Kidney epithelial cell (primary cell): ENCODE measurements around the gene MVB12B. TPM values are rescaled to one million over a fixed set of nuclear protein-coding genes. Genes with fewer than 3 reads are reported as not detected.

Experiments used
- DNase-seq: peaks from one replicate; pipeline ENCODE4 v3.0.0-alpha.2; 2010; ENCODE audit warnings: low read depth
- H3K27me3 ChIP-seq: 2 replicates; pipeline ENCODE4 v1.6.0; 2011; ENCODE audit warnings: low read length; ENCODE audit not compliant: control insufficient read depth, insufficient read depth
- H3K36me3 ChIP-seq: 2 replicates; pipeline ENCODE4 v1.5.1; 2011; ENCODE audit warnings: low read length; ENCODE audit not compliant: control insufficient read depth, insufficient read depth
- H3K4me3 ChIP-seq: 2 replicates; pipeline ENCODE4 v1.5.1; 2011; ENCODE audit warnings: low read depth, mild to moderate bottlenecking, control low read depth, low read length
- CTCF ChIP-seq: IDR thresholded peaks from 2 replicates; pipeline ENCODE4 v1.5.1; 2011; ENCODE audit warnings: mild to moderate bottlenecking, moderate library complexity, low read length, control low read depth, inconsistent platforms; ENCODE audit not compliant: insufficient read depth, poor library complexity, severe bottlenecking
- total RNA-seq: library from RNA; depleted of rRNA; stranded (reverse); fragments of >200 nt; gene quantifications from 2 replicates; pipeline ENCODE4 v1.2.3, GENCODE V29; 2015

The MVB12B gene
- total RNA-seq, 1 donor from 2014 or later = 13.1 TPM

- no peaks in the 10 kb centered on the region for H3K36me3 ChIP-seq
- no peak overlapping the region for H3K4me3 ChIP-seq
- DNase-seq = no peak
- TF ChIP-seq CTCF = no peak
- H3K27me3 ChIP-seq = peaks cover 19% of the 10 kb centered on the region
Measured at GRCh38 chr9:126295936-126296600, 30.6 kb upstream of the MVB12B start.

GRCh38 chr9:126296687-126297086 is 29.9 kb upstream of the MVB12B start:
- Histone ChIP-seq H3K4me3 (no peak overlapping the region), H3K36me3 (no peaks in the 10 kb centered on the region)
- no peak for TF ChIP-seq CTCF

GRCh38 chr9:126297661-126298060 is 29.0 kb upstream of the MVB12B start:
- no peak overlapping the region for H3K4me3 ChIP-seq
- peaks cover 19% of the 10 kb centered on the region for H3K27me3 ChIP-seq
- H3K36me3 ChIP-seq = no peaks in the 10 kb centered on the region
- TF ChIP-seq CTCF = no peak
- no peak for DNase-seq

More at GRCh38 chr9:126296687-126297086, 29.9 kb upstream of the MVB12B start:
- DNase-seq = no peak
- H3K27me3 ChIP-seq = peaks cover 19% of the 10 kb centered on the region

- no peak for TF ChIP-seq CTCF
- Histone ChIP-seq H3K27me3 (peaks cover 19% of the 10 kb centered on the region), H3K4me3 (no peak overlapping the region), H3K36me3 (no peaks in the 10 kb centered on the region)
- DNase-seq = no peak
Measured at GRCh38 chr9:126298063-126298801, 28.4 kb upstream of the MVB12B start.

- H3K27me3 ChIP-seq = peaks cover 19% of the 10 kb centered on the region
- TF ChIP-seq CTCF = no peak
- H3K4me3 ChIP-seq = no peak overlapping the region
- DNase-seq = no peak
- no peaks in the 10 kb centered on the region for H3K36me3 ChIP-seq
Measured at GRCh38 chr9:126299706-126300276, 26.8 kb upstream of the MVB12B start.
